ENCODE measurements around the gene NUP153.
A peak's percentile ranks its signal among the peaks of the same experiment; 100 is the strongest.

NUP153 gene

GRCh38 chr6:17700421-17701416, 6.0 kb downstream of the NUP153 start:
- peak overlapping the region; percentile 5 for H3K9ac ChIP-seq (ENCODE audit: low read length)
- H3K36me3 ChIP-seq (ENCODE audit: control insufficient read depth in 1 of 2, insufficient read depth in 2 of 2, low read depth in 1 of 2, low read length in 2 of 2), result peaks cover 0 to 3% of the 10 kb centered on the region in 2 experiments
- H2BK15ac ChIP-seq (ENCODE audit: low read depth, poor library complexity, severe bottlenecking), result no peak overlapping the region
- H4K8ac ChIP-seq (ENCODE audit: low read length), result no peak overlapping the region
- H3K14ac ChIP-seq (ENCODE audit: low read length in 2 of 2), result no peak overlapping the region
- H3K79me1 ChIP-seq (replicated peaks; ENCODE audit: low read length, poor library complexity, severe bottlenecking), result no peaks in the 10 kb centered on the region
- no peak overlapping the region for H3K4me2 ChIP-seq (ENCODE audit: low read length, poor library complexity, severe bottlenecking)
- H3K27me3 ChIP-seq (ENCODE audit: control insufficient read depth in 1 of 2, insufficient read depth in 1 of 2, low read length in 2 of 2), result no peaks in the 10 kb centered on the region
- peaks cover 6% of the 10 kb centered on the region for H3K4me1 ChIP-seq (ENCODE audit: control insufficient read depth, insufficient read depth, low read depth, low read length)
- no peak for DNase-seq
- no peak overlapping the region for H3K18ac ChIP-seq (ENCODE audit: low read depth in 1 of 2, low read length in 2 of 2)
- H2BK12ac ChIP-seq (ENCODE audit: low read length in 2 of 2), result no peak overlapping the region
- WGBS, result 91% methylated on average over 12 of the region's 14 CpGs
- H2BK120ac ChIP-seq (ENCODE audit: low read depth, low read length), result no peak overlapping the region
- H3K27ac ChIP-seq (ENCODE audit: low read length, poor library complexity, severe bottlenecking), result no peak overlapping the region
- H2BK5ac ChIP-seq (ENCODE audit: low read depth, low read length, poor library complexity, severe bottlenecking), result no peak overlapping the region
- no peak overlapping the region for H2AFZ ChIP-seq (ENCODE audit: low read depth, low read length)
- no peak overlapping the region for H3K4me3 ChIP-seq (ENCODE audit: insufficient read depth in 1 of 2, low read depth in 1 of 2, low read length in 2 of 2)
- no peak overlapping the region for H3K23ac ChIP-seq (ENCODE audit: low read length in 2 of 2)
- H3K9me3 ChIP-seq (ENCODE audit: control insufficient read depth, low read length), result no peaks in the 10 kb centered on the region
- H3K4ac ChIP-seq (ENCODE audit: low read depth in 1 of 2, low read length in 2 of 2), result no peak overlapping the region
- H4K91ac ChIP-seq (ENCODE audit: low read length), result no peak overlapping the region
- H2AK5ac ChIP-seq (ENCODE audit: low read length, severe bottlenecking), result no peak overlapping the region

GRCh38 chr6:17691925-17692538, 14.7 kb downstream of the NUP153 start:
- H3K4me2 ChIP-seq (ENCODE audit: low read length, poor library complexity, severe bottlenecking), result no peak overlapping the region
- no peak overlapping the region for H3K27ac ChIP-seq (ENCODE audit: low read length, poor library complexity, severe bottlenecking)
- H2AK5ac ChIP-seq (ENCODE audit: low read length, severe bottlenecking), result no peak overlapping the region
- no peak overlapping the region for H3K4me3 ChIP-seq (ENCODE audit: insufficient read depth in 1 of 2, low read depth in 1 of 2, low read length in 2 of 2)
- H2BK12ac ChIP-seq (ENCODE audit: low read length in 2 of 2), result no peak overlapping the region
- no peaks in the 10 kb centered on the region for H3K79me1 ChIP-seq (replicated peaks; ENCODE audit: low read length, poor library complexity, severe bottlenecking)
- H2BK120ac ChIP-seq (ENCODE audit: low read depth, low read length), result no peak overlapping the region
- H3K36me3 ChIP-seq (ENCODE audit: control insufficient read depth in 1 of 2, insufficient read depth in 2 of 2, low read depth in 1 of 2, low read length in 2 of 2), result peaks cover 0 to 12% of the 10 kb centered on the region in 2 experiments
- no peak for DNase-seq
- H2AFZ ChIP-seq (ENCODE audit: low read depth, low read length), result no peak overlapping the region
- no peak overlapping the region for H3K9ac ChIP-seq (ENCODE audit: low read length)
- no peak overlapping the region for H3K18ac ChIP-seq (ENCODE audit: low read depth in 1 of 2, low read length in 2 of 2)
- H3K4me1 ChIP-seq (ENCODE audit: control insufficient read depth, insufficient read depth, low read depth, low read length), result no peaks in the 10 kb centered on the region
- H4K8ac ChIP-seq (ENCODE audit: low read length), result no peak overlapping the region
- H2BK5ac ChIP-seq (ENCODE audit: low read depth, low read length, poor library complexity, severe bottlenecking), result no peak overlapping the region
- no peak overlapping the region for H3K23ac ChIP-seq (ENCODE audit: low read length in 2 of 2)
- WGBS, result 100% methylated on average over 2 of the region's 4 CpGs
- no peaks in the 10 kb centered on the region for H3K9me3 ChIP-seq (ENCODE audit: control insufficient read depth, low read length)
- H4K91ac ChIP-seq (ENCODE audit: low read length), result no peak overlapping the region
- H3K27me3 ChIP-seq (ENCODE audit: control insufficient read depth in 1 of 2, insufficient read depth in 1 of 2, low read length in 2 of 2), result no peaks in the 10 kb centered on the region
- no peak overlapping the region for H2BK15ac ChIP-seq (ENCODE audit: low read depth, poor library complexity, severe bottlenecking)
- no peak overlapping the region for H3K4ac ChIP-seq (ENCODE audit: low read depth in 1 of 2, low read length in 2 of 2)
- no peak overlapping the region for H3K14ac ChIP-seq (ENCODE audit: low read length in 2 of 2)

- no peak for DNase-seq
- Histone ChIP-seq H4K91ac (ENCODE audit: low read length) (no peak overlapping the region), H3K14ac (ENCODE audit: low read length in 2 of 2) (no peak overlapping the region), H2BK120ac (ENCODE audit: low read depth, low read length) (no peak overlapping the region), H2AFZ (ENCODE audit: low read depth, low read length) (no peak overlapping the region), H2AK5ac (ENCODE audit: low read length, severe bottlenecking) (no peak overlapping the region), H3K9ac (ENCODE audit: low read length) (no peak overlapping the region), H2BK5ac (ENCODE audit: low read depth, low read length, poor library complexity, severe bottlenecking) (no peak overlapping the region), H2BK12ac (ENCODE audit: low read length in 2 of 2) (no peak overlapping the region), H4K8ac (ENCODE audit: low read length) (no peak overlapping the region), H3K4me1 (ENCODE audit: control insufficient read depth, insufficient read depth, low read depth, low read length) (no peaks in the 10 kb centered on the region), H3K27me3 (ENCODE audit: control insufficient read depth in 1 of 2, insufficient read depth in 1 of 2, low read length in 2 of 2) (no peaks in the 10 kb centered on the region), H3K18ac (ENCODE audit: low read depth in 1 of 2, low read length in 2 of 2) (no peak overlapping the region), H3K27ac (ENCODE audit: low read length, poor library complexity, severe bottlenecking) (no peak overlapping the region), H3K4ac (ENCODE audit: low read depth in 1 of 2, low read length in 2 of 2) (no peak overlapping the region), H3K9me3 (ENCODE audit: control insufficient read depth, low read length) (no peaks in the 10 kb centered on the region), H3K36me3 (ENCODE audit: control insufficient read depth in 1 of 2, insufficient read depth in 2 of 2, low read depth in 1 of 2, low read length in 2 of 2) (peaks cover 3 to 33% of the 10 kb centered on the region in 2 experiments), H3K4me3 (ENCODE audit: insufficient read depth in 1 of 2, low read depth in 1 of 2, low read length in 2 of 2) (no peak overlapping the region), H3K23ac (ENCODE audit: low read length in 2 of 2) (no peak overlapping the region), H3K4me2 (ENCODE audit: low read length, poor library complexity, severe bottlenecking) (no peak overlapping the region), H3K79me1 (replicated peaks; ENCODE audit: low read length, poor library complexity, severe bottlenecking) (no peaks in the 10 kb centered on the region), H2BK15ac (ENCODE audit: low read depth, poor library complexity, severe bottlenecking) (no peak overlapping the region)
- 100% methylated on average over 2 of the region's 2 CpGs for WGBS
Measured at GRCh38 chr6:17688481-17688880, 18.2 kb downstream of the NUP153 start.

GRCh38 chr6:17687136-17687535, 19.6 kb downstream of the NUP153 start:
- Histone ChIP-seq H3K4ac (ENCODE audit: low read depth in 1 of 2, low read length in 2 of 2) (no peak overlapping the region), H3K18ac (ENCODE audit: low read depth in 1 of 2, low read length in 2 of 2) (no peak overlapping the region), H4K8ac (ENCODE audit: low read length) (no peak overlapping the region), H3K4me1 (ENCODE audit: control insufficient read depth, insufficient read depth, low read depth, low read length) (no peaks in the 10 kb centered on the region), H2BK12ac (ENCODE audit: low read length in 2 of 2) (no peak overlapping the region), H2BK15ac (ENCODE audit: low read depth, poor library complexity, severe bottlenecking) (no peak overlapping the region), H2BK5ac (ENCODE audit: low read depth, low read length, poor library complexity, severe bottlenecking) (no peak overlapping the region), H3K14ac (ENCODE audit: low read length in 2 of 2) (no peak overlapping the region), H2AK5ac (ENCODE audit: low read length, severe bottlenecking) (no peak overlapping the region), H3K27me3 (ENCODE audit: control insufficient read depth in 1 of 2, insufficient read depth in 1 of 2, low read length in 2 of 2) (no peaks in the 10 kb centered on the region), H3K36me3 (ENCODE audit: control insufficient read depth in 1 of 2, insufficient read depth in 2 of 2, low read depth in 1 of 2, low read length in 2 of 2) (peaks cover 3 to 44% of the 10 kb centered on the region in 2 experiments), H3K9ac (ENCODE audit: low read length) (no peak overlapping the region), H2AFZ (ENCODE audit: low read depth, low read length) (no peak overlapping the region), H3K79me1 (replicated peaks; ENCODE audit: low read length, poor library complexity, severe bottlenecking) (no peaks in the 10 kb centered on the region), H4K91ac (ENCODE audit: low read length) (no peak overlapping the region), H3K9me3 (ENCODE audit: control insufficient read depth, low read length) (no peaks in the 10 kb centered on the region), H2BK120ac (ENCODE audit: low read depth, low read length) (no peak overlapping the region), H3K4me3 (ENCODE audit: insufficient read depth in 1 of 2, low read depth in 1 of 2, low read length in 2 of 2) (no peak overlapping the region), H3K23ac (ENCODE audit: low read length in 2 of 2) (no peak overlapping the region), H3K27ac (ENCODE audit: low read length, poor library complexity, severe bottlenecking) (no peak overlapping the region), H3K4me2 (ENCODE audit: low read length, poor library complexity, severe bottlenecking) (no peak overlapping the region)
- no peak for DNase-seq
- 100% methylated on average over 1 of the region's 1 CpG for WGBS

All from mesenchymal stem cell (in vitro differentiated cells and primary cell).